ENCODE results near the gene ANAPC2. TPM values are rescaled to one million over a fixed set of nuclear protein-coding genes. Genes with fewer than 3 reads are reported as not detected.

ANAPC2 gene
- total and polyA plus RNA-seq, 8 donors: 42.1 to 58.8 (median 44.4) TPM

DNA sequence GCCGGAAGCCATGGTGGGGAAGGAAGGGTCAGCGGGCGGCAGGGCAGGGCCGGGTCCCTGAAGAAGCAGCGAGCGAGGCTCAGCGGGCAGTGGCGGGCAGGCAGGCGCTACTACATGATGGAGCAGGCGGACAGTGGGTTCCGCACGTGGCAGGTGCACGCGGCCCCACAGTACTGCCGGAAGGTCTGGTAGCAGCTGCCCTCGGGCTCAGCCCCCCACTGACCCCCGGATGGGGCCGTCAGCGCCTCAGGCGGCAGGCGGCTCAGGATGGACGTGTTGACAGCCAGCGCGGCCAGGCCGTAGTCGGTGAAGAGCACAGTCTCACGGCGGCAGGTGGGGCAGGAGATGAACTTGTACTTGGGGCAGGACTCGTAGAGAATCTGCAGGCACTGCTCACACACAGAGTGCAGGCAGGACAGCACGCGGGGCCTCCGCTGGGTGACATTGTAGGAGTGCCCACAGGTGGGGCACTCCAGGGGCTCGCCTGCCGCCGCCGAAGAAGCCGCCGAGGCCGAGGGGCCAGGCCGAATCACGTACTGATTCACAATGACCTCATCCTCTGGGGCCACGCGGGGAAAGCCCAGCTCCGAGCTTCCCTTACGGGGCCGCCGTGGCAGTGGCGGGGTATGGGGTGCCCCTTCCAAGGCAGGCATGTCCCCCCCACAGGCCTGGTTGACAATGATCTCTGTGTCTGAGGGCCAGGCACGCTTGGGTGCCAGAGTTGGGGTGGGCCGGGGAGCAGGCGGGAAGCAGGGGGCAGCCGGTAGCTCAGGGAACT lies 32.1 kb upstream of the ANAPC2 start:
- Histone ChIP-seq H3K4me1 (peaks cover 16 to 58% of the 10 kb centered on the region in 2 donors), H3K4me3 (no peak overlapping the region), H3K27ac (no peak overlapping the region), H3K9me3 (no peaks in the 10 kb centered on the region), H3K36me3 (peaks cover 0 to 14% of the 10 kb centered on the region in 2 donors), H3K27me3 (peaks cover 0 to 18% of the 10 kb centered on the region in 2 donors)
- DNase-seq (no peak), ATAC-seq (no peak)
- TF ChIP-seq, protein P1, sequence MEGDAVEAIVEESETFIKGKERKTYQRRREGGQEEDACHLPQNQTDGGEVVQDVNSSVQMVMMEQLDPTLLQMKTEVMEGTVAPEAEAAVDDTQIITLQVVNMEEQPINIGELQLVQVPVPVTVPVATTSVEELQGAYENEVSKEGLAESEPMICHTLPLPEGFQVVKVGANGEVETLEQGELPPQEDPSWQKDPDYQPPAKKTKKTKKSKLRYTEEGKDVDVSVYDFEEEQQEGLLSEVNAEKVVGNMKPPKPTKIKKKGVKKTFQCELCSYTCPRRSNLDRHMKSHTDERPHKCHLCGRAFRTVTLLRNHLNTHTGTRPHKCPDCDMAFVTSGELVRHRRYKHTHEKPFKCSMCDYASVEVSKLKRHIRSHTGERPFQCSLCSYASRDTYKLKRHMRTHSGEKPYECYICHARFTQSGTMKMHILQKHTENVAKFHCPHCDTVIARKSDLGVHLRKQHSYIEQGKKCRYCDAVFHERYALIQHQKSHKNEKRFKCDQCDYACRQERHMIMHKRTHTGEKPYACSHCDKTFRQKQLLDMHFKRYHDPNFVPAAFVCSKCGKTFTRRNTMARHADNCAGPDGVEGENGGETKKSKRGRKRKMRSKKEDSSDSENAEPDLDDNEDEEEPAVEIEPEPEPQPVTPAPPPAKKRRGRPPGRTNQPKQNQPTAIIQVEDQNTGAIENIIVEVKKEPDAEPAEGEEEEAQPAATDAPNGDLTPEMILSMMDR (IDR thresholded peaks at IDR 0.05): no peak
- intact Hi-C loops (cut with DNase I): no loop called here

DNA sequence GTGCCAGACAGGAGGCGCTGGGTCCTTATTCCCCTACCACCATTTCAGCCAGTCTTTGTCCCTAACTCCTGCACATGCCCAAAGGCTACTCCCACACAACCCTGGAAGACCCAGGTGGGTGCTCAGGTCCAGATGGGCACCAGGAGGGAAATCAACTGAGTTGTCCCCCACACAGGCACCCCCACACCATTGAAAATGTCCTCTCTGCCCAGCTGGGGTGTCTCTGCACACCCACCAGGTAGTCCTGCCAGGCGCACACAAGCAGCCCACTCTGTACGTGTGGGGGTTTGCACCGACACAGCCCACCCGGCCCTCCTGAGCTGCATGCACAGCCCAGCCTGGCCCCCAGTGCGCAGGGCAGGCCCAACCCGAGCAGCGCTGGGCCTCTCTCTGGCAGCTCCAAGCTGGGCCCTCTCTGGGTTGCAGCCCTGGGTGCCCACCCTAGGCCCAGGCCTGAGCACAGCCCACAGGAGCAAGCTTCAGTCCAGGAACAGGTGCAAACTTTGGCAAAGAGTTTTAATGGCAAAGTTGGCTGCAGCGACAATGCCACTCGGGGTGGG lies 31.5 kb upstream of the ANAPC2 start:
- DNase-seq: no peak

DNA sequence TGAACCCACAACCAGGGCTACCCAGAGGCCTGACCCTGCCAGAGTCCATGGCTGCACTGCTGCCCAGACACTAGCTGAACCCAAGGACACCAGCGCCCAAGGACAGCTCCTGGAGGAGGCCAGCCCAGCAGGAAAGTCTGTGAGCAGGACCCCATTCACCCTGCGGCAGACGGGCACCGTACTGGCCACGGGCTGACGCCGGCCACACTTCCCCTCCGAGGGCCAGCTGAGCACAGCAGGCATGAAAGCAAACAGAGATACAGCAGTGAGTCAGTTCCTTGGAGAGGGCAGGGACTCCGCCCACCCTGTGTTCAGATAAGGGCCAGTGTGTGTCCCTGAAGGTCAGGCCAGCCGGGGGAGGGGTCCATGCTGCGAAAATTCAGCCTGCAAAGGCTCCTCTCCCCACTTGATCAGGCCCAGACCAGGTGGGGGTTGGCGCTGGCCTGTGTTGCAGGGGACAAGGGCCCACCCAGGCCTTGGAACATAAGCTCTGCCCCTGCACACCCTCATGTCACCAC lies 30.5 kb upstream of the ANAPC2 start:
- TF ChIP-seq, protein P1 (IDR thresholded peaks at IDR 0.05): no peak
- Histone ChIP-seq H3K36me3 (peaks cover 0 to 31% of the 10 kb centered on the region in 2 donors), H3K9me3 (no peaks in the 10 kb centered on the region), H3K4me1 (peaks cover 16 to 43% of the 10 kb centered on the region in 2 donors), H3K27me3 (peaks cover 0 to 18% of the 10 kb centered on the region in 2 donors), H3K4me3 (no peak overlapping the region), H3K27ac (peak overlapping the region; percentile 7 to 28)
- peak in 1 of 4 donors; percentile 61 for DNase-seq
- intact Hi-C loops (cut with DNase I): no loop called here
- ATAC-seq: peak; percentile 41

More for the DNA sequence above, 31.5 kb upstream of the ANAPC2 start:
- H3K27ac ChIP-seq: no peak overlapping the region
- no peak overlapping the region for H3K4me3 ChIP-seq
- peaks cover 0 to 21% of the 10 kb centered on the region in 2 donors for H3K36me3 ChIP-seq
- intact Hi-C loops (cut with DNase I): no loop called here
- H3K27me3 ChIP-seq: peaks cover 0 to 18% of the 10 kb centered on the region in 2 donors
- H3K4me1 ChIP-seq: peaks cover 16 to 53% of the 10 kb centered on the region in 2 donors
- TF ChIP-seq, protein P1 (IDR thresholded peaks at IDR 0.05): no peak
- no peak for ATAC-seq
- H3K9me3 ChIP-seq: no peaks in the 10 kb centered on the region

DNA sequence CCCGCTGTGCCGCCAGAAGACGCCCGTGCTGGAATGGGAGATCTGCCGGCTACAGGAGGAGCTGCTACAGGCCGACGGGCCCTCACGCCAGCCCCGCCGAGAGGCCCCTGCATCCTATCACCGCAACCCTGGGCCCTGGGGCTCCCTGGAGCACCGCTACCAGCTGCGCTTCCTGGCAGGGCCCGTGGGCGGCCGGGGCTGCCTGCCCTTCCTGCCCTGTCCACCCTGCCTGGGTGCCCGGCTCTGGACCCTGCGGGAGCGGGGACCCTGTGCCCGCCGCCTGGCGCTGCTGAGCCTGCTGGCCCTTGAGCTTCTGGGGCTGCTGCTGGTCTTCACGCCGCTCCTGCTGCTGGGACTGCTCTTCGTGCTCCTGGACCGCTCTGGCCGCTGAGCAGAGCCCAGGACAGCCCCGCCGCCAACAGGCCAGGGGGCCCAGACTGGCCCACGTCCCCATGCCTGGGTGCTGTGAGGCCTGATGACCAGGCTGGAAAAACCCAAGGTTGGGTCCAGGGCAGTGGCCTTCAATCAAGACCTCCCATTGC lies 29.9 kb upstream of the ANAPC2 start:
- intact Hi-C loops (cut with DNase I): no loop called here
- Histone ChIP-seq H3K9me3 (no peaks in the 10 kb centered on the region), H3K4me1 (peaks cover 16 to 42% of the 10 kb centered on the region in 2 donors), H3K4me3 (no peak overlapping the region), H3K27me3 (peaks cover 0 to 18% of the 10 kb centered on the region in 2 donors), H3K27ac (peak overlapping the region; percentile 7 to 28), H3K36me3 (peaks cover 0 to 35% of the 10 kb centered on the region in 2 donors)
- ATAC-seq: no peak
- no peak for DNase-seq
- TF ChIP-seq, protein P1 (IDR thresholded peaks at IDR 0.05): no peak

All from left lung (tissue), 10 donors.